Measurements from ENCODE around the gene PRDM5.

The PRDM5 gene

GRCh38 chr4:120785202-120785601, 137.3 kb downstream of the PRDM5 start:
- TF ChIP-seq CTCF (IDR thresholded peaks at IDR 0.05; ENCODE audit: low read depth, low read length) = no peak
- H3K4me3 ChIP-seq (ENCODE audit: low read depth, low read length) = no peak overlapping the region

- no peak overlapping the region for H3K4me3 ChIP-seq (ENCODE audit: low read depth, low read length)
- no peak for TF ChIP-seq CTCF (IDR thresholded peaks at IDR 0.05; ENCODE audit: low read depth, low read length)
Measured at GRCh38 chr4:120777459-120777858, 145.1 kb downstream of the PRDM5 start.

GRCh38 chr4:120775431-120775830, 147.1 kb downstream of the PRDM5 start:
- no peak for TF ChIP-seq CTCF (IDR thresholded peaks at IDR 0.05; ENCODE audit: low read depth, low read length)
- H3K4me3 ChIP-seq (ENCODE audit: low read depth, low read length) = no peak overlapping the region

DNA sequence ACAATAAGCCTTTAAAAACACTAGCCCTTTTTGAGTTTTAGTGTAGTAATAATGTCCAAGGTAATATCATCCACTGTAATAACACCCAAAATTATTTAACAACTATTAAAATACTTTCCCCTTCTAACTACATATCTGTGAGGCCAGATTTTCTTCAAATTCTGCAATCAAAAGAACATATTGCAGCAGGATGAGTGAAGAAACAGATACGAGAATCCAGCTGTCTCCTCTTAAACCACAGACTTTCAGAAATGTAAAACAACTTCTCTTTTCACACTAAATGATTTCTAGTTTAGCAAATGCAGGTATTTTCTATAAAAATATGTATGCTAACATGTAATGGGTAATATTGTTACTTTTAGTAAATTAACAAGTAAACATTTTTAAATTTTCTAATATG, 148.9 kb downstream of the PRDM5 start:
- no peak for TF ChIP-seq CTCF (IDR thresholded peaks at IDR 0.05; ENCODE audit: low read depth, low read length)
- H3K4me3 ChIP-seq (ENCODE audit: low read depth, low read length) = no peak overlapping the region

GRCh38 chr4:120771907-120772306, 150.6 kb downstream of the PRDM5 start:
- TF ChIP-seq CTCF (IDR thresholded peaks at IDR 0.05; ENCODE audit: low read depth, low read length) = no peak
- no peak overlapping the region for H3K4me3 ChIP-seq (ENCODE audit: low read depth, low read length)

DNA sequence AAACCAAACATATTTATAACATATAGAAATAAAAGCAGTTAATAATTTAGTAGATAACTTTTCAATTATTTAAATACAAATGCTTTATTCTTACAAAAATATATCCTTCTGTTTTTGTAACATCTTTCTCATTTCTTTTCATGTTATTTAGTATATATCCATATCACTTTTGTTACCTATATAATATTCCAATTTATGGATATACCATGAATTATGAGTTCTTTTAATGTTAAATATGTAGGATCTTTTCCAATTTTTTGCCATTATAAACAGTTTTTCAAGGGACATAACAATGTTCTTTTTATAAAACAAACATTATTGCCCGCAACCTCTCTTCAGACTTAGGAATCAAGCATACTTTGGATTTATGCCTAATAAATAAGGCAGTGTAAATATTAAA, 151.6 kb downstream of the PRDM5 start:
- no peak for TF ChIP-seq CTCF (IDR thresholded peaks at IDR 0.05; ENCODE audit: low read depth, low read length)
- H3K4me3 ChIP-seq (ENCODE audit: low read depth, low read length) = no peak overlapping the region

DNA sequence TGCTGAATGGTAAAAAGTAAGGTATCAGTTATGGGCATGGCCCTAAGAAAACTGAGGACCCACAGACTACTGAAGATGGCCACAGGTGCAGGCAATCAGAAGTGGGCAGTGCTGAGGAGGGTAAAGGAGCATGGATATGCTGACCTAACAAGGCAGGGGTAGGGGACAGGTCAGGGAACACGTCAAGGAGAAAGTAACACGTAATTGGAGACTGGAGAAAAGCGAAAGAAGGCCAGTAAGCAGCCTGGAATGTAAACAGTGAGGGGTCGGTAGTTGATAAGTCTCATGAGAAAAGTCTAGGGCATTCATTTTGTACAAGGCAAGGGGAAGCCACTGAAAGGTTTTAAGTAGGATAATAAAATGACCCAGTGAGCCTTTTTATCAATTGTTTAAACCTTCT, 153.3 kb downstream of the PRDM5 start:
- H3K4me3 ChIP-seq (ENCODE audit: low read depth, low read length) = no peak overlapping the region
- no peak for TF ChIP-seq CTCF (IDR thresholded peaks at IDR 0.05; ENCODE audit: low read depth, low read length)
